C4-2B (cell line): ENCODE measurements around the gene SLC7A8.

Experiments used
- H3K27ac ChIP-seq: fragments of 450-650 bp; 2 replicates; pipeline ENCODE4 v1.5.1; 2017
- ZFX ChIP-seq: fragments of 450-650 bp; IDR thresholded peaks from 2 replicates; pipeline ENCODE4 v1.6.1; 2017
- TF ChIP-seq, protein P1 (sequence below): fragments of 450-650 bp; conservative IDR thresholded peaks from 2 replicates; pipeline ENCODE4 v1.5.1; 2017; ENCODE audit warnings: mild to moderate bottlenecking

SLC7A8 gene

DNA sequence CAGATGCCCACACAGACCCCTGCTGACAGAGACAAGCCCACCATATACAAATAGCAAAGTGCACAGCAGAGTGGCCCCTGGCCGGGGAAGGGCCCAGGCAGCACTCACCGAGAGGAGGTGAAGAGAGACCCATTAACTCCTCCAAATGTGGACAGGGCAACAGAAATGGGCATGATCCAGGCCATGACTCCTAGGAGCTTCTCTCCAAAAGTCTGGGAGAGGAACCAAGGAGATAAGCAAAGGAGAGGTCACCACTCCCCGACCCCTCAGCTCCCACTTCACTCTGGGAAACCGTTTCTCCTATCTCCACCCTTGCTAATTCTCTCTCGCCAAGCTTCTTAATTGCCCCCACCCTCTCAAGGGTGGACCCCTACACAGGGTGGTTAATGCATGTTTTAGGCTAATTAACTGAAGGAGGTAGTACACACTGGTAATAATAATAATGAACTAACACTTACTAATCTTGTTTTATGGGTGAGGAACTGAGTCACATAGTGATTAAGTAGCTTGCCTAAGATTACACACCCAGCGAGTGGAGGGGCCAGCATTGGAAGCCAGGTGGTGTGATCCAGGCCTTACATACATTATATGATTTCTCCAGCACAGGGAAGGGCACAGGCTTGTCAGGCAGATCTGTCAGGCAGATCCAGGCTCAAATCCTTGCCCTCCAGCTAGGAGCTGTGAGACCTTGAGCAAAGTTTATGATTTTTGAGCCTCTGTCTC lies 45.5 kb downstream of the SLC7A8 start:
- TF ChIP-seq, protein P1, sequence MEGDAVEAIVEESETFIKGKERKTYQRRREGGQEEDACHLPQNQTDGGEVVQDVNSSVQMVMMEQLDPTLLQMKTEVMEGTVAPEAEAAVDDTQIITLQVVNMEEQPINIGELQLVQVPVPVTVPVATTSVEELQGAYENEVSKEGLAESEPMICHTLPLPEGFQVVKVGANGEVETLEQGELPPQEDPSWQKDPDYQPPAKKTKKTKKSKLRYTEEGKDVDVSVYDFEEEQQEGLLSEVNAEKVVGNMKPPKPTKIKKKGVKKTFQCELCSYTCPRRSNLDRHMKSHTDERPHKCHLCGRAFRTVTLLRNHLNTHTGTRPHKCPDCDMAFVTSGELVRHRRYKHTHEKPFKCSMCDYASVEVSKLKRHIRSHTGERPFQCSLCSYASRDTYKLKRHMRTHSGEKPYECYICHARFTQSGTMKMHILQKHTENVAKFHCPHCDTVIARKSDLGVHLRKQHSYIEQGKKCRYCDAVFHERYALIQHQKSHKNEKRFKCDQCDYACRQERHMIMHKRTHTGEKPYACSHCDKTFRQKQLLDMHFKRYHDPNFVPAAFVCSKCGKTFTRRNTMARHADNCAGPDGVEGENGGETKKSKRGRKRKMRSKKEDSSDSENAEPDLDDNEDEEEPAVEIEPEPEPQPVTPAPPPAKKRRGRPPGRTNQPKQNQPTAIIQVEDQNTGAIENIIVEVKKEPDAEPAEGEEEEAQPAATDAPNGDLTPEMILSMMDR, result no peak
- TF ChIP-seq ZFX, result no peak
- no peak overlapping the region for H3K27ac ChIP-seq

DNA sequence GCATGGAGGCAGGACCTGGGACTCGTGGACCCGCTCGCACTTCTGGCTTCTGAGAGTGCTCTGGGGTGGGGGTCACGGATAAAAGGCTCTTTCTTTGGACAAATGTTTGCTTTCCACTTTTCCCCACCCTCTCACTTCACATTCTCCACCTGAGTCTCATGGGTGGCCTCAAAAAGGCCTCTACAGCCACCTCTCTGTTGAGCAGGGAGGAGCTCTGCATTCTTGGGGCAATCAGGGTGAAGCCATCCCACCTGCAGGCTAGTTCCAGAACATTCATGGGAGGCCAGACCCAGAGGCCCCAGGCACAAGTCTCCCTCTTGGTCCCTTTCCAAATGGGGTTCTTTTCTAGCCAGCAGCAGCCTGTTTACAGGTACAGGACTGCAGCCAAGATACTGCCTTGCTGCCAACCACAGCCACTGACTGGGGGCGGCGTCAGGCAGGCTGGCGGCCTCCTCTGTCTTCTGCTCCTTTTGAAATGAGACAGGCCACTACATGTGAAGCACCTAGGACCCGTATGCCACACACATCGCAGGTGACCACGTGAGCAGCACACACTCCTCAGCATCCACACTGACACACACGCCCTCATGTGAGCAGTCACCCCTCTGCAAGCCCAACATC lies 46.2 kb downstream of the SLC7A8 start:
- no peak for TF ChIP-seq ZFX
- TF ChIP-seq, protein P1, result no peak

DNA sequence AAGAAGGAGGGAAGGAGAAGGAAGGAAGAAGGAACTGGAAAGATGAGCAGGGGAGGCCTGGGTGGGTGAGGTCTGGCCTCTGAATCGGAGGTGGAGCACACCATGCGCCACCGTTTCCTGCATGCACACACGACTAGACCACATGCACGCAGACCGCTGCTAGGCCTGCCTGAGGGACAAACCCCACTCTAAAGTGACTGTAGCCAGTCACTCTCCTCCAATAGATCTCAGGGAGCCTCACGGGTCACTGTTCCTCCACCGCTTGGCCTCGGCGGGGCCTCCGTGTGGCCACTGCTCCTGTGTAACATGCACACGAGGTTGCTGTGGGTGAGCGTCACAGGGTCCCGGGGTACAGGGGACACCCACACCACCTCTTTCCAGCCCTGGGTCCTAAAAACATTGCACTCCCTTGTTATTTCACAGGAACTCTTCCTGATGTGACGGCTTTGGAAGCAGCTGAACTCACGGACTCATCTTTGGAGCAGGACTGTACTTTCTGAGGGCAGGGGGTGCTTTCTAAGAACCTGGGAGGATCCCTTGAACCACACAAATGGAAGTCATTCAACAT lies 46.8 kb downstream of the SLC7A8 start:
- no peak for TF ChIP-seq ZFX
- TF ChIP-seq, protein P1, result no peak
- H3K27ac ChIP-seq, result no peak overlapping the region

More for the DNA sequence above, 46.2 kb downstream of the SLC7A8 start:
- H3K27ac ChIP-seq, result no peak overlapping the region

DNA sequence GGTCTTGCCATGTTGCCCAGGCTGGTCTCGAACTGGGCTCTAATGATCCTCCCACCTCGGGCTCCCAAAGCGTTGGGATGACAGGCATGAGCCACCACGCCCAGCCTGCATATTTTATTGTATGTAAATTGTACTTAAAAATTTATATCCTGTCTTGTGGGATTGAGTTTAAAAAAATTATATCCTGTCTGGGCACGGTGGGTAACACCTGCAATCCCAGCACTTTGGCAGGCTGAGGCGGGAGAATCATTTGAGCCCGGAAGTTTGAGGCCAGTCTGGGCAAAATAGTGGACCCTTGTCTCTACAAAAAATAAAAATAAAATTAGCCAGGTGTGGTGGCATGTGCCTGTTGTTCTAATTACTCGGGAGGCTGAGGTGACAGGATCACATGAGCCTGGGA lies 50.5 kb downstream of the SLC7A8 start:
- TF ChIP-seq, protein P1, result no peak
- no peak for TF ChIP-seq ZFX
- no peak overlapping the region for H3K27ac ChIP-seq

DNA sequence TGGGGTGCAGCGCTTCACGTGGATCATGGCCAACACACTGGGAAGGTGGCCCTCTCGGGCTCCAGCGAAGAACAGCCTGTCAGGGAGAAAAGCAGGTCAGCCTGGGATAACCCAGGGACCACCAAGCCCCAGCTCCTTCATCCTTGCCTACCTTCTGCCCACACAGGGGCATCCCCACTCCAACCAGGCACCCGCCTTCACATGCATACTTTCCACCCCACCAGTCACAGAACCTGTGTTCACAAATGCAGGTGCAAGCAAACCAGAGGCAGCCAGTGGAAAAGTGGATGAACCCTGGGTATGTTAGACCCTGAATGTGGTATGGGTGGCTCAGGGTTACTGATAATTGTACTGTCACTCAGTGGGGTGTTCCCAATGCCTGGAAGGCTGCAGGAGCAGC lies 52.0 kb downstream of the SLC7A8 start:
- H3K27ac ChIP-seq, result no peak overlapping the region
- TF ChIP-seq, protein P1, result no peak
- no peak for TF ChIP-seq ZFX

DNA sequence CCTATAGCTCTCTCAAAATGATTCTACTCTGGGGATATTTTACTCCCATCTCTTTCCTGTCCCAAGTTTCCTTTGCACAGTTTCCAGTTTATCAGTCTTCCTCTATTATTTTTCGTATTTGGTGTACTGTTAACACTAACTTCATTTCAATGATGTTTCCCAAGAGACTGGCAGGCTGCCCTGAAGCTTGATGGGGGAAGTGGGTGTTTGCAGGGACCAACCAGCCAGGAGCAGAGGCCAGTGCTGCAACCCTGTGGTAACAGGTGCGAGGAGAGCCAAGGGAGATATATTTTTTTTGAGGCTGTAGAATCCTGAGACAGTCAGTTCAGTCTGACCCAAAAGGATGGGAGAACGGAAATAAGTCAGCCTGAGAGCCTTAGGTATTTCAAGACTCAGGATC lies 52.6 kb downstream of the SLC7A8 start:
- H3K27ac ChIP-seq, result no peak overlapping the region
- no peak for TF ChIP-seq ZFX
- TF ChIP-seq, protein P1, result no peak

DNA sequence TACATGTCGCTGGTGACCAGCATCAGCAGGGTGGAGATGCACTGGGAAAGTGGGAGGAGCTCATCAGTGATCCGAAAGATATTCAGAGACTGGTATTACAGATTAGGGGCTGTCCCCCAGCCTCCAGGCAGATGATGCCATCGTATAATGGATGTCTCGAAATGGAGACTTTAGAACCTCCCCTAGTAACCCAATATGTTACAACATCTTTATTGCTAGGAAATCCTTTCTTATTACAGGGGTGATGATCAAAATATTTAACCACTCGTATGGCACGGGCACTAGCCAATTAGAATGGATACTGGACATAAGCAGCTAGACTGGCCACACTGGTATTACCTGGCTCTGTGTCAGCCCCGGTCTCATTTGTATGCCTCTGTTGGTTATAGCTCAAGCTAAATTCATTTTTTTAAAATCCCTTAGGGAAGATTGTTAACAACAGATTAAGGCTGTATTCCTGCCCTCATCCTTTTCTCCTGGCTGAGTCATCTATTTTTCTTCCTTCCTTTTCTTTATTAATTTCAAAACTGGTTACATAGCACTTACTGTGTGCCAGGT lies 53.6 kb downstream of the SLC7A8 start:
- H3K27ac ChIP-seq, result no peak overlapping the region
- TF ChIP-seq, protein P1, result no peak
- TF ChIP-seq ZFX, result no peak
